ENCODE results near the gene ROR2. TPM values are rescaled to one million over a fixed set of nuclear protein-coding genes. Genes with fewer than 3 reads are reported as not detected.

The ROR2 gene
- polyA plus RNA-seq: 1 to 10 TPM in 2 of 4 donors, under 1 TPM in 1, not detected in 1; 0.54 to 5.6 (median 3.2) TPM
- long read RNA-seq, donor 1, full-length matches to known transcripts: 1 of 1 reads
- long read RNA-seq, donor 1, partial matches to known transcripts: 0 of 1 reads
- long read RNA-seq, donor 1, other reads (novel, unspliced or antisense): 0 of 1 reads
- long read RNA-seq, donor 2: 0 reads
- long read RNA-seq, donor 3: 0 reads
- long read RNA-seq, donor 4, partial matches to known transcripts: 0 of 1 reads
- long read RNA-seq, donor 4, other reads (novel, unspliced or antisense): 0 of 1 reads
- long read RNA-seq, donor 5: 0 reads
- long read RNA-seq, donor 6, partial matches to known transcripts: 0 of 1 reads
- long read RNA-seq, donor 6, other reads (novel, unspliced or antisense): 0 of 1 reads
- long read RNA-seq, donor 7, full-length matches to known transcripts: 2 of 2 reads
- long read RNA-seq, donor 7, partial matches to known transcripts: 0 of 2 reads
- long read RNA-seq, donor 7, other reads (novel, unspliced or antisense): 0 of 2 reads
- long read RNA-seq, donor 8: 0 reads
- long read RNA-seq, donor 9: 0 reads
- long read RNA-seq, donor 10, full-length matches to known transcripts: 1 of 1 reads
- long read RNA-seq, donor 10, partial matches to known transcripts: 0 of 1 reads
- long read RNA-seq, donor 10, other reads (novel, unspliced or antisense): 0 of 1 reads

DNA sequence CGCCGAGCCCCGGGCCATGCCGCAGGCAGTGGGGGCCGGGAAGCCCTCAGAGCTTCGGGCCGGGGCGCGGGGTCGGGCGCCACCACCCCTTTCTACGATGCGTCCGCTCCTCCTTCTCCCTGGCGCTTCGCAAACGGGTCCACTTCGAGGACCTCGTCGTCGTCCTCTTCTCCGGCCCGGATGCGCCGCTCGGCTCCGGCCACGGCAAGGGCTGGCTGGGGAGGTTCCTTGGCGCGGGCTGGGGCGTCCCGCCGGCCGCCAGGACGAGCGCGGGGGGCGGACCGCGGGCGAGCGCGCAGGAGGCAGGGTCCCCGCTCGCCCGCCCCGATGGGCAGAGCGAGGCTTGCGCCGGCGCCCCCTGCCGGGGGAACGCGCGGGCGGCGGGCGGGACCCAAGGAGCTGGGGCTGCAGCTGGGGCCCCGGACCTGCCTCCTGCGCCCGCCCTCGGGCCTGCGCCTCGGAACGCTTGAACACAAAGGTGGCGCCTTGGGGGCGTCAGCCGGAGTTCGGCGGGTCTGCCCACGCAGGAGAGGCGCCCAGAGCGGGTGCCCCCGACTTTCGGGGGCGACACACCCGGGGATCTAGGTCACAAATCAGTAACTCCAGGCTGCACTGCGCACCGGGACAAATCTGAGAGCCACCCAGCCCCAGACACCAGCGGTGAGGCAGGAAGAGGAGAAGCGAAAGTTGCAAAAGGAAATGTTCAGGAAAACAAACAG is at the start of gene ROR2:
Gene ROR2 (minus strand): TSS at position 283 of the 719 bp plus-strand sequence.
- Histone ChIP-seq H3K36me3 (ENCODE audit: control insufficient read depth in 3 of 3, insufficient read depth in 2 of 3, low read depth in 1 of 3, low read length in 3 of 3) (no peaks in the 10 kb centered on the region), H3K27ac (ENCODE audit: low read depth in 1 of 3, low read length in 2 of 3) (peak within 1 kb of the TSS in 2 of 3 donors; percentile 55 to 75), H3K9me3 (ENCODE audit: control insufficient read depth in 2 of 2, insufficient read depth in 1 of 2, low read depth in 1 of 2, low read length in 1 of 2) (peaks cover 0 to 7% of the 10 kb centered on the region in 2 donors), H3K27me3 (ENCODE audit: control insufficient read depth in 3 of 3, insufficient read depth in 3 of 3, low read length in 3 of 3) (peaks cover 9 to 14% (median 11%) of the 10 kb centered on the region in 3 donors), H3K4me3 (ENCODE audit: low read depth in 1 of 3, low read length in 3 of 3) (peak within 1 kb of the TSS; percentile 43 to 83 (median 63)), H3K4me1 (ENCODE audit: control insufficient read depth in 3 of 3, insufficient read depth in 2 of 3, low read depth in 1 of 3, low read length in 2 of 3) (peaks cover 0 to 17% (median 0%) of the 10 kb centered on the region in 3 donors)
- FAIRE-seq (no peak), DNase-seq (peak; percentile 29 to 94)
- WGBS, 3 donors: 0 to 1% (median 1%) methylated on average over 64 to 81 of the region's 81 CpGs

DNA sequence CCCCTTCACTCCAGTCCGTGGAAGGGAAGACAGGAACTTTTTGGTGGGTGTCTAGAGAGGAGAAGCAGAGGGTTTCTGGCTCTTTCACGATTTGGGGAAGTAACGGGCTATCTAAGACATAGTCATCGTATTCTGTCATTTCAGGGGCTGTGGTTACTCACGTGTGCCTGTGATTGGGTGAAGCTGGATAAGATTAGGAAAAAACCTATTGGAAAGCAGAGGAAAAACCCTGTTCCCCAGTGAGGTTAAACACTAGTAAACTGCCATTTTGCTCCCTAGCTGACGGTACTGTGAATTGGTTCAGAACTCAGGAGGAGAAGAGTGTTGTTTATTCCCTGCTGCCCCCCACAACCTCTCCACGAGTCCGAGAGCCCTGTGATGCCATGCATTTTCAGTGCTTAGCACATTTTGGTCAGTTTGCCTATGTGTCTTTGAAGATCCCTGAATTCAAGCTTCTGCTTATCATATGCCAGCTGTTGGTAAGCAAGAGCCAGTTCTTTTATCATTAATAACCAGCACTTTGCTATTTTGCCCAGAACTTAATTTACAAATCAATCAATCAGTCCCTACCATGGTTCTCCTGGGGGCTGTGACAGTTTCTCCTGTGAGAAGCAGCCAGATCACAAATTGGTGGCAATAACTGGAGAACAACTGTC is 45.1 kb upstream of the ROR2 start:
- no peak for DNase-seq
- no peaks in the 10 kb centered on the region for H3K36me3 ChIP-seq (ENCODE audit: control insufficient read depth in 3 of 3, insufficient read depth in 2 of 3, low read depth in 1 of 3, low read length in 3 of 3)
- no peaks in the 10 kb centered on the region for H3K9me3 ChIP-seq (ENCODE audit: control insufficient read depth in 2 of 2, insufficient read depth in 1 of 2, low read depth in 1 of 2, low read length in 1 of 2)
- 10 to 29% (median 14%) methylated on average over 8 of the region's 8 CpGs for WGBS, 3 donors
- peaks cover 0 to 3% (median 2%) of the 10 kb centered on the region in 3 donors for H3K27me3 ChIP-seq (ENCODE audit: control insufficient read depth in 3 of 3, insufficient read depth in 3 of 3, low read length in 3 of 3)
- FAIRE-seq: no peak
- H3K27ac ChIP-seq (ENCODE audit: low read depth in 1 of 3, low read length in 2 of 3): no peak overlapping the region
- H3K4me1 ChIP-seq (ENCODE audit: control insufficient read depth in 3 of 3, insufficient read depth in 2 of 3, low read depth in 1 of 3, low read length in 2 of 3): peaks cover 0 to 3% (median 0%) of the 10 kb centered on the region in 3 donors
- no peak overlapping the region for H3K4me3 ChIP-seq (ENCODE audit: low read depth in 1 of 3, low read length in 3 of 3)

DNA sequence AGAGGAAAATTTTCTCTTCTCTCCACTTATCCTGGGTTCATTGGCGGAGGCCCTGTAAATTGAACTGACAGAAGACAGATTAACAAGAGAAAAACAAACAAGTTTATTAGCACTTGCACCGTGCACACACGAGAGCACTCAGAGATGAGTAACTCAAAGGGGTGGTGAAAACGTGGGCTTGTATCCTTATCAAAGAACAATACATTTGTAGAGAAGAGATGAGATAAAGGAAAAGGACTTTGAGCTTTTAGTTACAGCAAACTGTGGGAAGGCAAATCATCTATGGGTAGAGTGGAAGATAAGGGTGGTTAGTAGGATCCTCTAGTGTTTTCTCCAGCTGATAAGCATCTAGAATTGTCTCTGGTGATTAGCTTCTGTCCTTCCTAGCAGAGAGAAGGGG is 44.4 kb upstream of the ROR2 start:
- 17 to 26% (median 18%) methylated on average over 4 of the region's 4 CpGs for WGBS, 3 donors
- peaks cover 0 to 3% (median 2%) of the 10 kb centered on the region in 3 donors for H3K27me3 ChIP-seq (ENCODE audit: control insufficient read depth in 3 of 3, insufficient read depth in 3 of 3, low read length in 3 of 3)
- peaks cover 0 to 3% (median 0%) of the 10 kb centered on the region in 3 donors for H3K4me1 ChIP-seq (ENCODE audit: control insufficient read depth in 3 of 3, insufficient read depth in 2 of 3, low read depth in 1 of 3, low read length in 2 of 3)
- FAIRE-seq (no peak), DNase-seq (peak; percentile 51 to 53)
- H3K9me3 ChIP-seq (ENCODE audit: control insufficient read depth in 2 of 2, insufficient read depth in 1 of 2, low read depth in 1 of 2, low read length in 1 of 2): no peaks in the 10 kb centered on the region
- H3K36me3 ChIP-seq (ENCODE audit: control insufficient read depth in 3 of 3, insufficient read depth in 2 of 3, low read depth in 1 of 3, low read length in 3 of 3): no peaks in the 10 kb centered on the region
- H3K27ac ChIP-seq (ENCODE audit: low read depth in 1 of 3, low read length in 2 of 3): no peak overlapping the region
- no peak overlapping the region for H3K4me3 ChIP-seq (ENCODE audit: low read depth in 1 of 3, low read length in 3 of 3)

DNA sequence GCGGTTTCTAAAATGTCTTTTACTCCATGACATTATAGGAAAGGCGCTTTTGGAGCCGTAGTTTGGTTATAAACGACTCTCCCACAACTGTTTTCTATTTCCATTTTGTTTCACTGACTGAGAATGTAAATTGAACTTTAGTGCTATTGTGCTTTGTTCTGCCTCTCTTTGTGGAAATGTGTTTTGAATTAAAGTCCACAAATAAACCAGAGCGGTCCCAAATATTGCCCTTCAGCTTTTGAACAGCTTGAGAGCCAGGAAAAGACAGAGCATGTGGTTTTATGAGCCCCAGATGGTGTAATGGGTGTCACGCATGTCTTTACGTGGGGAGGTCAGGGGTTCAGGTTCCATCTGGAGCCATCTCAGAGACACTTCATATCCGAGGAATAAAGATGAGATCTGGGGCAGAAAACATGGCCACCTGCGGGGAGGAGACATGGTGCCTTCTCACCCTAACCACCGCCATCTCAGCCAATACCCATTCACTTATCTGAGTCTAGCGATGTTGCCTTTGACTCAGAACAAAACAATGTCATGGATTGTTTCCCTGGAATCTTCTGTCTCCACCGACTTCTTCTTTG is 42.5 kb upstream of the ROR2 start:
- Histone ChIP-seq H3K4me1 (ENCODE audit: control insufficient read depth in 3 of 3, insufficient read depth in 2 of 3, low read depth in 1 of 3, low read length in 2 of 3) (peaks cover 0 to 3% (median 0%) of the 10 kb centered on the region in 3 donors), H3K36me3 (ENCODE audit: control insufficient read depth in 3 of 3, insufficient read depth in 2 of 3, low read depth in 1 of 3, low read length in 3 of 3) (no peaks in the 10 kb centered on the region), H3K9me3 (ENCODE audit: control insufficient read depth in 2 of 2, insufficient read depth in 1 of 2, low read depth in 1 of 2, low read length in 1 of 2) (no peaks in the 10 kb centered on the region), H3K4me3 (ENCODE audit: low read depth in 1 of 3, low read length in 3 of 3) (no peak overlapping the region), H3K27me3 (ENCODE audit: control insufficient read depth in 3 of 3, insufficient read depth in 3 of 3, low read length in 3 of 3) (peaks cover 0 to 2% (median 0%) of the 10 kb centered on the region in 3 donors), H3K27ac (ENCODE audit: low read depth in 1 of 3, low read length in 2 of 3) (no peak overlapping the region)
- FAIRE-seq: no peak
- no peak for DNase-seq
- 76 to 82% (median 80%) methylated on average over 12 of the region's 12 CpGs for WGBS, 3 donors

DNA sequence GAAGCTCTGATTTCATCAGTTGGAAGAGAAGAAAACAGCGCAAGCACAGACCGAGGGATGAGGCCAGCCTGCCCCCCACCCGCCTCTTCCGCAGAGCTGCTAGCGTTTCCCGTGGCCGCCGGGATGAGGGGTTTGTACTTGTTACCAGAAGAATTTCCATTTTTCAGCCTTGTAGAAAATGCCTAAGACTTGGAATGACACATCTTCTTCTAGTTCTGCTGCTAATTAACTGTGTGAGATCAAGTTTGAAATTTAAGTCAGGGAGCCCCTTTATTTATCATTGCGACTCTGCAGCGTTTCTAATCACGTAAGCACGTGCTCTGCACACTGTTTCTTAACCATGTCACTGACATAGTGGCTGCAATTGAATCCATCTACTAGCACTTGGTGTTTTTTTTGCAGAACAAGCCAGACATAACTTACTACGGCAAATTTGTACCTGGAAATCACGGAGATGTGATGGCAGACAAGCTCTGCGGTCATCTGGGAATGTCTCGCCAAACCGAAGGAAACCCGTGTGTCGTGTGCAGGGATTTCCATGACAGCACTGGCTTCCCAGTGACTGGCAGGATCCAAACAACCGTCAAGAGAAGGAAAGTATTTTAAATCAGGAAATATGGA is 41.8 kb upstream of the ROR2 start:
- Histone ChIP-seq H3K27me3 (ENCODE audit: control insufficient read depth in 3 of 3, insufficient read depth in 3 of 3, low read length in 3 of 3) (peaks cover 0 to 2% (median 0%) of the 10 kb centered on the region in 3 donors), H3K4me1 (ENCODE audit: control insufficient read depth in 3 of 3, insufficient read depth in 2 of 3, low read depth in 1 of 3, low read length in 2 of 3) (peaks cover 0 to 3% (median 0%) of the 10 kb centered on the region in 3 donors), H3K4me3 (ENCODE audit: low read depth in 1 of 3, low read length in 3 of 3) (no peak overlapping the region), H3K27ac (ENCODE audit: low read depth in 1 of 3, low read length in 2 of 3) (no peak overlapping the region), H3K36me3 (ENCODE audit: control insufficient read depth in 3 of 3, insufficient read depth in 2 of 3, low read depth in 1 of 3, low read length in 3 of 3) (no peaks in the 10 kb centered on the region), H3K9me3 (ENCODE audit: control insufficient read depth in 2 of 2, insufficient read depth in 1 of 2, low read depth in 1 of 2, low read length in 1 of 2) (no peaks in the 10 kb centered on the region)
- no peak for DNase-seq
- no peak for FAIRE-seq
- 70 to 93% (median 90%) methylated on average over 20 of the region's 20 CpGs for WGBS, 3 donors

DNA sequence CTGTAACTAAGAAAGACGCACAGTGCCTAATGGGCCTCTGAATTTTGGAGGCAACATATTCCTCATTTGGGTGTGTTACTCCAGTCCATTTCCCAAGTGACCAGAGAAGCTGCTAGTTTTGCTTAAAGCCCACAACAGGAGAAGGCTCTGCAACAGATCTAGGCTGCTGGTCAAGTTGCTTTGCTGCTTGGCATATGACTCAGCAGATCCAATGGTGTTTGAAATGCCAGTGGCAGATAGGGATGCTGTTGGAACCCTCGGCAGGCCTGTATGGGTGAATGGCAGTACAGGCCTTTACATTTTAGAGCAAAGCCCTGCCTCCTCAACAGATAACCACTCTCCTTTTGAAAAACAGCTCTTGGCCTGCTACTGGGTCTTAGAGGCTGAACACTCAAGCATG is 36.2 kb upstream of the ROR2 start:
- no peaks in the 10 kb centered on the region for H3K27me3 ChIP-seq (ENCODE audit: control insufficient read depth in 3 of 3, insufficient read depth in 3 of 3, low read length in 3 of 3)
- 86 to 96% (median 92%) methylated on average over 2 of the region's 2 CpGs for WGBS, 3 donors
- no peak overlapping the region for H3K4me3 ChIP-seq (ENCODE audit: low read depth in 1 of 3, low read length in 3 of 3)
- H3K27ac ChIP-seq (ENCODE audit: low read depth in 1 of 3, low read length in 2 of 3): no peak overlapping the region
- no peaks in the 10 kb centered on the region for H3K4me1 ChIP-seq (ENCODE audit: control insufficient read depth in 3 of 3, insufficient read depth in 2 of 3, low read depth in 1 of 3, low read length in 2 of 3)
- no peaks in the 10 kb centered on the region for H3K36me3 ChIP-seq (ENCODE audit: control insufficient read depth in 3 of 3, insufficient read depth in 2 of 3, low read depth in 1 of 3, low read length in 3 of 3)
- FAIRE-seq: no peak
- H3K9me3 ChIP-seq (ENCODE audit: control insufficient read depth in 2 of 2, insufficient read depth in 1 of 2, low read depth in 1 of 2, low read length in 1 of 2): peaks cover 0 to 6% of the 10 kb centered on the region in 2 donors
- DNase-seq: no peak

DNA sequence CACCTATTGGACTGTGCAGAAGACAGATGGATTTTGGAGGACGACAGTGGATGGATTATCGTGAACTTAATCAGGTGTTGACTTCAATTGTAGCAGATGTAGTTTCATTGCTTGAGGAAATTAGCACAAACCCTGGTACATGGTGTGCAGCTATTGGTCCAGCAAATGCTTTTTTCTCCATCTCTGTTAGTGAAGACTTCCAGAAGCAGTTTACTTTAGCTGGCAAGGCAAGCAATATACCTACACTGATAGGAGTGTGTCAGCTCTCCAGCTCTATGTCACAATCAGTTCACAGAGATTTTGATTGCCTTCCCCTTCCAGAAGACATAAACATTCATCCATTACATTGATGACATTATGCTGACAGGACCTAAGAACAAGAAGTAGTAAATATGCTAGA is 35.7 kb upstream of the ROR2 start:
- Histone ChIP-seq H3K27me3 (ENCODE audit: control insufficient read depth in 3 of 3, insufficient read depth in 3 of 3, low read length in 3 of 3) (no peaks in the 10 kb centered on the region), H3K36me3 (ENCODE audit: control insufficient read depth in 3 of 3, insufficient read depth in 2 of 3, low read depth in 1 of 3, low read length in 3 of 3) (no peaks in the 10 kb centered on the region), H3K9me3 (ENCODE audit: control insufficient read depth in 2 of 2, insufficient read depth in 1 of 2, low read depth in 1 of 2, low read length in 1 of 2) (peaks cover 0 to 10% of the 10 kb centered on the region in 2 donors), H3K4me3 (ENCODE audit: low read depth in 1 of 3, low read length in 3 of 3) (no peak overlapping the region), H3K27ac (ENCODE audit: low read depth in 1 of 3, low read length in 2 of 3) (no peak overlapping the region), H3K4me1 (ENCODE audit: control insufficient read depth in 3 of 3, insufficient read depth in 2 of 3, low read depth in 1 of 3, low read length in 2 of 3) (no peaks in the 10 kb centered on the region)
- no peak for DNase-seq
- 83 to 86% (median 86%) methylated on average over 2 of the region's 2 CpGs for WGBS, 3 donors
- FAIRE-seq: no peak

Data from small intestine (tissue), 16 donors.